ENCODE results near the gene SDF2L1.
A peak's percentile ranks its signal among the peaks of the same experiment; 100 is the strongest.

The SDF2L1 gene

GRCh38 chr22:21659864-21660525 lies 17.9 kb downstream of the SDF2L1 start (continued):
- TF ChIP-seq, protein P1, sequence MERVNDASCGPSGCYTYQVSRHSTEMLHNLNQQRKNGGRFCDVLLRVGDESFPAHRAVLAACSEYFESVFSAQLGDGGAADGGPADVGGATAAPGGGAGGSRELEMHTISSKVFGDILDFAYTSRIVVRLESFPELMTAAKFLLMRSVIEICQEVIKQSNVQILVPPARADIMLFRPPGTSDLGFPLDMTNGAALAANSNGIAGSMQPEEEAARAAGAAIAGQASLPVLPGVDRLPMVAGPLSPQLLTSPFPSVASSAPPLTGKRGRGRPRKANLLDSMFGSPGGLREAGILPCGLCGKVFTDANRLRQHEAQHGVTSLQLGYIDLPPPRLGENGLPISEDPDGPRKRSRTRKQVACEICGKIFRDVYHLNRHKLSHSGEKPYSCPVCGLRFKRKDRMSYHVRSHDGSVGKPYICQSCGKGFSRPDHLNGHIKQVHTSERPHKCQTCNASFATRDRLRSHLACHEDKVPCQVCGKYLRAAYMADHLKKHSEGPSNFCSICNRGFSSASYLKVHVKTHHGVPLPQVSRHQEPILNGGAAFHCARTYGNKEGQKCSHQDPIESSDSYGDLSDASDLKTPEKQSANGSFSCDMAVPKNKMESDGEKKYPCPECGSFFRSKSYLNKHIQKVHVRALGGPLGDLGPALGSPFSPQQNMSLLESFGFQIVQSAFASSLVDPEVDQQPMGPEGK (CRISPR knock-in tag; IDR thresholded peaks at IDR 0.05; ENCODE audit: borderline replicate concordance): no peak
- TF ChIP-seq ZFP30 (CRISPR knock-in tag; IDR thresholded peaks at IDR 0.05) (no peak), OSR1 (CRISPR knock-in tag; IDR thresholded peaks at IDR 0.05) (no peak), RARB (CRISPR knock-in tag; IDR thresholded peaks at IDR 0.05) (no peak), ARNTL (CRISPR knock-in tag; IDR thresholded peaks at IDR 0.05; ENCODE audit: borderline replicate concordance, low read depth) (no peak), ZC3H10 (CRISPR knock-in tag; IDR thresholded peaks at IDR 0.05) (no peak), ISL1 (CRISPR knock-in tag; IDR thresholded peaks at IDR 0.05) (no peak), CSDC2 (CRISPR knock-in tag; IDR thresholded peaks at IDR 0.05) (no peak)

DNA sequence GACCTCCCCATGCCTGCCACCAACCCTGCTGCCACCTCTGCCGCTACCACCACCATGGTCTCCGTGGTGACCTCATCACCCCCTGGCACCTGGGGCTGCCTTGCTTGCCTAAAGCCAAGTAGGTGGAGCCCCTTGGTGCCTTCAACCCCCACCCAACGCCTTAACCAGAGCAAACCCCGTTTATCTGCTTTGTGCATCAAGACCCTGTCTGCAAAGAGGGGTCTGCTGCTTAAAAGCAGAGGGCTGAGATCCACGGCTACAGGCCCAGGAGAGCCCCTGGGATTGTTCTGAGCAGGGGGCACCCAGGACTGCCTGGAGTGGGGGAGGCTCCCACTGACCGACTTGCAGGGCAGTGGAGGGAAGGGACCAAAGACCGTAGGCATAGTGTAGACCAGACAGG lies 18.8 kb downstream of the SDF2L1 start:
- ATAC-seq: no peak
- no peak for TF ChIP-seq ZNF8 (CRISPR knock-in tag; IDR thresholded peaks at IDR 0.05)
- TF ChIP-seq RARB (CRISPR knock-in tag; IDR thresholded peaks at IDR 0.05): no peak
- no peak for TF ChIP-seq ARNTL (CRISPR knock-in tag; IDR thresholded peaks at IDR 0.05; ENCODE audit: borderline replicate concordance, low read depth)
- TF ChIP-seq GLIS3 (CRISPR knock-in tag; IDR thresholded peaks at IDR 0.05): no peak
- no peak for TF ChIP-seq TCF4 (CRISPR knock-in tag; IDR thresholded peaks at IDR 0.05; ENCODE audit: borderline replicate concordance)

DNA sequence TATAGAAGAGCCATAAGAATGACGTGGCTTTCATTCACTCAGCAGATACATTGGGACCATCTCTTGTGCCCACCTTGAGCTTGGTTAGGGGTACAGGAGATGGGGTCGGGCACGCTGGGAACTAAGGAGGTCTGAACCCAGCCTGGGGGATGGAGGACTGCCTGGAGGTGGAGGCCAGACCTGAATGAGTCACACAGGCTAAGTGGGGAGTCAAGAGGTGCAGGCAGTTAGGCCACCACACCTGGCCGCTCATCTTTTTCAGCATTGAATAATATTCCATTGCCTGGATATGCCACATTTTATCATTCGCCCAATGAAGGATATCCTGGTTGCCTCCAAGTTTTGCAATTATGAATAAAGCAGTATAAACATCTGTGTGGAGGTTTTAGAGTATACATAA lies 19.9 kb downstream of the SDF2L1 start:
- no peak for ATAC-seq

DNA sequence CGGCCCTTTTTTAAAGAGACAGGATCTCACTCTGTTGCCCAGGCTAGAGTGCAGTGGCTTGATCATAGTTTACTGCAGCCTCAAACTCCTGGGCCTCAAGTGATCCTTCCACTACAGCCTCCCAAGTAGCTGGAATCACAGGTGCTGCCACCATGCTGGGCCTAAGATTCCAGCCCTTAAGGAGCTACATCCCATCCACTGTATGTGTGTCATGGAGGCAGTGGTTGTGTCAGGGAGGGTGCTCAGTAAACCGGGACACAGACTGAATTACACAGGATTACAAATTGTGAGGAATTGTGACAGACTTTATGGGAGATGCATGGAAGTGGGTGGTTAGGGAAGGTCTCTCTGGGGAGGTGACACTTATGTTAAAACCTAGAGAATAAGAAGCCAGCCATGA lies 21.6 kb downstream of the SDF2L1 start:
- ATAC-seq: no peak
- no peak for TF ChIP-seq GLIS3 (CRISPR knock-in tag; IDR thresholded peaks at IDR 0.05)
- TF ChIP-seq TSHZ2 (CRISPR knock-in tag; IDR thresholded peaks at IDR 0.05): no peak
- no peak for TF ChIP-seq CSDC2 (CRISPR knock-in tag; IDR thresholded peaks at IDR 0.05)
- TF ChIP-seq ARNTL (CRISPR knock-in tag; IDR thresholded peaks at IDR 0.05; ENCODE audit: borderline replicate concordance, low read depth): no peak
- no peak for TF ChIP-seq ZC3H10 (CRISPR knock-in tag; IDR thresholded peaks at IDR 0.05)
- TF ChIP-seq ZNF70 (CRISPR knock-in tag; IDR thresholded peaks at IDR 0.05): no peak
- no peak for TF ChIP-seq PPARA (CRISPR knock-in tag; IDR thresholded peaks at IDR 0.05; ENCODE audit: borderline replicate concordance)
- TF ChIP-seq RARB (CRISPR knock-in tag; IDR thresholded peaks at IDR 0.05): no peak
- TF ChIP-seq CREB5 (CRISPR knock-in tag; IDR thresholded peaks at IDR 0.05; ENCODE audit: low read depth): no peak
- TF ChIP-seq ZNF8 (CRISPR knock-in tag; IDR thresholded peaks at IDR 0.05): no peak

More for the DNA sequence above, 19.9 kb downstream of the SDF2L1 start:
- no peak for TF ChIP-seq BACH2 (CRISPR knock-in tag; IDR thresholded peaks at IDR 0.05; ENCODE audit: borderline replicate concordance)
- peak; percentile 58; the same call in 1 of the 2 replicates for TF ChIP-seq ZNF8 (CRISPR knock-in tag; IDR thresholded peaks at IDR 0.05)

GRCh38 chr22:21665047-21665851 lies 23.1 kb downstream of the SDF2L1 start:
- no peak for ATAC-seq
- no peak for TF ChIP-seq ZNF70 (CRISPR knock-in tag; IDR thresholded peaks at IDR 0.05)
- TF ChIP-seq CSDC2 (CRISPR knock-in tag; IDR thresholded peaks at IDR 0.05): no peak
- TF ChIP-seq OSR1 (CRISPR knock-in tag; IDR thresholded peaks at IDR 0.05): no peak
- TF ChIP-seq, protein P1 (CRISPR knock-in tag; IDR thresholded peaks at IDR 0.05; ENCODE audit: borderline replicate concordance): no peak
- no peak for TF ChIP-seq PPARA (CRISPR knock-in tag; IDR thresholded peaks at IDR 0.05; ENCODE audit: borderline replicate concordance)
- TF ChIP-seq GLIS3 (CRISPR knock-in tag; IDR thresholded peaks at IDR 0.05): no peak
- no peak for TF ChIP-seq TOX (CRISPR knock-in tag; IDR thresholded peaks at IDR 0.05; ENCODE audit: borderline replicate concordance)
- TF ChIP-seq TSHZ2 (CRISPR knock-in tag; IDR thresholded peaks at IDR 0.05): no peak
- TF ChIP-seq POU6F1 (CRISPR knock-in tag; IDR thresholded peaks at IDR 0.05; ENCODE audit: borderline replicate concordance, low read depth): no peak
- no peak for TF ChIP-seq ZFP30 (CRISPR knock-in tag; IDR thresholded peaks at IDR 0.05)
